Ovary (tissue), 3 donors: ENCODE data around the gene FADD.

Experiments used
- EP300 ChIP-seq: sonication (generic); formaldehyde crosslinking; IDR thresholded peaks from one replicate; pipeline ENCODE4 v1.6.1; 2017; ENCODE audit warnings: antibody characterized with exemption
- POLR2A ChIP-seq: fragments of 450-650 bp; IDR thresholded peaks from one replicate; pipeline ENCODE4 v1.6.1; 2017; ENCODE audit warnings: antibody characterized with exemption, mild to moderate bottlenecking, moderate library complexity
- TF ChIP-seq, protein P1 (sequence below), 3 donors: fragments of 450-650 bp in 2 of 3; fragments of 200-600 bp in 1 of 3; IDR thresholded peaks; one replicate each; pipeline versions ENCODE4 v1.5.1 to v1.8.0; 2016 to 2022; ENCODE audit warnings: antibody characterized with exemption in 3 of 3, mild to moderate bottlenecking in 1 of 3
- donor health status: DM: no; HTN: no; CAD: no.

- TF ChIP-seq, protein P1, sequence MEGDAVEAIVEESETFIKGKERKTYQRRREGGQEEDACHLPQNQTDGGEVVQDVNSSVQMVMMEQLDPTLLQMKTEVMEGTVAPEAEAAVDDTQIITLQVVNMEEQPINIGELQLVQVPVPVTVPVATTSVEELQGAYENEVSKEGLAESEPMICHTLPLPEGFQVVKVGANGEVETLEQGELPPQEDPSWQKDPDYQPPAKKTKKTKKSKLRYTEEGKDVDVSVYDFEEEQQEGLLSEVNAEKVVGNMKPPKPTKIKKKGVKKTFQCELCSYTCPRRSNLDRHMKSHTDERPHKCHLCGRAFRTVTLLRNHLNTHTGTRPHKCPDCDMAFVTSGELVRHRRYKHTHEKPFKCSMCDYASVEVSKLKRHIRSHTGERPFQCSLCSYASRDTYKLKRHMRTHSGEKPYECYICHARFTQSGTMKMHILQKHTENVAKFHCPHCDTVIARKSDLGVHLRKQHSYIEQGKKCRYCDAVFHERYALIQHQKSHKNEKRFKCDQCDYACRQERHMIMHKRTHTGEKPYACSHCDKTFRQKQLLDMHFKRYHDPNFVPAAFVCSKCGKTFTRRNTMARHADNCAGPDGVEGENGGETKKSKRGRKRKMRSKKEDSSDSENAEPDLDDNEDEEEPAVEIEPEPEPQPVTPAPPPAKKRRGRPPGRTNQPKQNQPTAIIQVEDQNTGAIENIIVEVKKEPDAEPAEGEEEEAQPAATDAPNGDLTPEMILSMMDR (IDR thresholded peaks at IDR 0.05): no peak
- TF ChIP-seq EP300 (no peak), POLR2A (no peak)
These were observed 36.0 kb upstream of the FADD start for GRCh38 chr11:70167120-70167519.
